Muscle of back (tissue), 13 donors: ENCODE data around the gene CREBL2. TPM values are rescaled to one million over a fixed set of nuclear protein-coding genes. Genes with fewer than 3 reads are reported as not detected.
A peak's percentile ranks its signal among the peaks of the same experiment; 100 is the strongest.
"Not testable (repeated sequence)": the region's sequence is repeated elsewhere in the genome, so short reads cannot be mapped to it uniquely, and the experiment has no call there.

ENCODE experiments used
- DNase-seq, 3 donors: peaks; one replicate each; pipeline versions ENCODE4 v3.0.0 to v3.0.0-alpha.2; 2013
- long read RNA-seq, 9 donors: transcript quantifications; one replicate each; lab custom pipeline, GENCODE V29; 2026
- polyA plus RNA-seq, 10 donors: library from polyadenylated mRNA; unstranded; fragments of 120-200 nt; gene quantifications; one replicate each; pipeline ENCODE4 v1.2.1, GENCODE V29; 2013; ENCODE audit not compliant: insufficient read length in 10 of 10

The CREBL2 gene
- 10 to 100 TPM in 9 of 10 donors, 1 to 10 TPM in 1; 9.8 to 13.7 (median 11.5) TPM for polyA plus RNA-seq
- long read RNA-seq, donor 1, partial matches to known transcripts: 5 of 7 reads
- long read RNA-seq, donor 1, other reads (novel, unspliced or antisense): 0 of 7 reads
- long read RNA-seq, donor 2, partial matches to known transcripts: 0 of 3 reads
- long read RNA-seq, donor 2, other reads (novel, unspliced or antisense): 0 of 3 reads
- long read RNA-seq, donor 3: 0 reads
- long read RNA-seq, donor 4, partial matches to known transcripts: 0 of 2 reads
- long read RNA-seq, donor 4, other reads (novel, unspliced or antisense): 0 of 2 reads
- long read RNA-seq, donor 5, transcript CREBL2-201 (4 exons, 3,754 nt): major isoform, 6 of 6 reads
- long read RNA-seq, donor 5, partial matches to known transcripts: 0 of 6 reads
- long read RNA-seq, donor 5, other reads (novel, unspliced or antisense): 0 of 6 reads
- long read RNA-seq, donor 6, partial matches to known transcripts: 0 of 2 reads
- long read RNA-seq, donor 6, other reads (novel, unspliced or antisense): 0 of 2 reads
- long read RNA-seq, donor 7, partial matches to known transcripts: 0 of 2 reads
- long read RNA-seq, donor 7, other reads (novel, unspliced or antisense): 0 of 2 reads
- long read RNA-seq, donor 8, transcript CREBL2-201 (4 exons, 3,754 nt): major isoform, 5 of 5 reads
- long read RNA-seq, donor 8, partial matches to known transcripts: 0 of 5 reads
- long read RNA-seq, donor 8, other reads (novel, unspliced or antisense): 0 of 5 reads
- long read RNA-seq, donor 9: 0 reads

GRCh38 chr12:12611512-12612306, at the start of gene CREBL2:
Gene CREBL2 (plus strand): TSS chr12:12611876. CDS start chr12:12612173, 297 bp downstream.
- DNase-seq: peak; percentile 96 to 99 (median 96)

DNA sequence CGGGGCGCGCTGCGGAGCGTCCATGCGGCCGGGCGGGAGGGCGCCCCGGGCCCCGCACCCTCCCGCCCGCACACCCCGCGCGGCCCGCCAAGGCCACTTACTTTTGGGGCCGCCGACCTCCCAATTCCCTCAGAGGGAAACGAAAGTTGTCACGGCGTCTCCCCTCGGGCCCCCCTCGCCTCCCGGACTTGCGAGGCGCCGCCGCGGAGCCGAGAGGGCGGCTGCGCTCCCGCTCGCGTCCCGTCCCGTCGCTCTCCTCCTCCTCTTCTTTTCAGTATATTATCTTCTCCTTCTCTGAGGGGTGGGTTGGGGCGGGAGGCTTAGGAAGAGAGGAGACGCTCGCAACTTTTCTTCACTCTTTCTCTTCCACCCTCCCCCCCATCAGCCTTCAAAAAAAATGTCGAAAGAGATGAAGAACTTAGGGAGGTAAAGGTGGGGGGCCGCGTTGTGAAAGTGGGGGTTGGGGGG, 49.6 kb upstream of the CREBL2 start:
- DNase-seq: peak in 2 of 3 donors; percentile 55 to 80

DNA sequence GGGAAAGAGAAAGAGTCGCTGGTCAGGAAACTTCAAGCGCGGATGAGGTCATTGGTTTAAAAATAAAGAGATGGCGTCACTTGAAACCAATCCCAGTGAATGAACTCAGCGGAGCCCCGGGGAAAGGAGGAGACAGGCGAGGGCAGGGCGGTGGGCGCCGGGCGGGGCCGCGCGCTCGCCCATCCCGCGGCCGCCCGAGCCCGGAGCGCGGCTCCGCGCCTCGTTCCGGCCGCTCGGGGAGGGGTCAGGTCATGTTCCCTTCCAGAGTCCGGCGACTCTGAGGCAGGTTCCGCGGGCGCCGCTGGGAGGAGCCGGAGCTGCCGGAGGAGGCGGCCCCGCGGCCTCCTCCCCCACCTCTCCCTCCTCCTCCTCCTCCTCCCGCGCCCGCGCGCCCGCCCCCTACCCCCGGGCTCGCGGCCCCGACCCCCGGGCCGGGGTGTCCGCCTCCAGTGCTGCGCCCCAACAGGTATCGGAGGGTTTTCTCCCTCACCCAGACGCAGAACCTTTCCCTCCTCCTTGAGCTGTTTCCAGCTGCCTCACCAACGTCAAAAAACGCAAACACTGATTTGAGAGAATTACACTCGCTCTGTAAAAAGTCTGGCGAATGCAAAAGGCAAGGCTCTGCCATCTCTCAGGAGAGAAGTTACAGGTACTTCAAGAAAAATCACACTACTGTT, 49.0 kb upstream of the CREBL2 start, which contains the start of gene DUSP16:
Gene DUSP16 (minus strand): TSS at position 279 of the 677 bp plus-strand sequence. CDS start 41,765 bp downstream, outside the sequence.
- DNase-seq: peak; percentile 97 to 98 (median 98)

- DNase-seq: peak; percentile 11 to 64 (median 33)
These were observed 48.3 kb upstream of the CREBL2 start for GRCh38 chr12:12563290-12563928.

DNA sequence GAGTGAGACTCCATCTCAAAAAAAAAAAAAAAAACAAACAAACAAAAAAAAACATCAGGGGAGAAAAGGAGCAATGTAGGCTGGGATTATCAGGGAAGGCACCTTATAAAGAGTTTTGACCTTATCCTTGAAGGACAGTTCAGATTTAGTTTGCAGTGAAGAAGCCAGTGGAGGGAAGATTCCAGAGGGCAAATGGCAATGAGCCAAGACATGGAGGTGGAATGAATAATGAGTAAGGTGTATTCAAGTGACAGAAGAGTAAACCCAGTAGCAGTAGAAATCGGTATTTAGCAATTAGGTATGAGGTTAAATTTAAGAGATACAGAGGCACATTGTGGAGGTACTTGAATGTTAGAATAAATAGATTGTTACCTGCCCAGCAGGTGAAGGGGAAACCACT, 46.8 kb upstream of the CREBL2 start:
- no peak for DNase-seq

DNA sequence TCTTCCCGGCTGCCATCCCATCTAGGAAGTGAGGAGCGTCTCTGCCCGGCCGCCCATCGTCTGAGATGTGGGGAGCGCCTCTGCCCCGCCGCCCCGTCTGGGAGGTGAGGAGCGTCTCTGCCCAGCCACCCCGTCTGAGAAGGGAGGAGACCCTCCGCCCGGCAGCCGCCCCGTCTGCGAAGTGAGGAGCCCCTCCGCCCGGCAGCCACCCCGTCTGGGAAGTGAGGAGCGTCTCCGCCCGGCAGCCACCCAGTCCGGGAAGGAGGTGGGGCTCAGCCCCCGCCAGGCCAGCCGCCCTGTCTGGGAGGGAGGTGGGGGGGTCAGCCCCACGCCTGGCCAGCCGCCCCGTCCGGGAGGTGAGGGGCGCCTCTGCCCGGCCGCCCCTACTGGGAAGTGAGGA, 45.7 kb upstream of the CREBL2 start:
- not testable (repeated sequence) for DNase-seq

- DNase-seq: peak in 1 of 3 donors; percentile 16
These were observed 39.0 kb upstream of the CREBL2 start for GRCh38 chr12:12572659-12573058.

DNA sequence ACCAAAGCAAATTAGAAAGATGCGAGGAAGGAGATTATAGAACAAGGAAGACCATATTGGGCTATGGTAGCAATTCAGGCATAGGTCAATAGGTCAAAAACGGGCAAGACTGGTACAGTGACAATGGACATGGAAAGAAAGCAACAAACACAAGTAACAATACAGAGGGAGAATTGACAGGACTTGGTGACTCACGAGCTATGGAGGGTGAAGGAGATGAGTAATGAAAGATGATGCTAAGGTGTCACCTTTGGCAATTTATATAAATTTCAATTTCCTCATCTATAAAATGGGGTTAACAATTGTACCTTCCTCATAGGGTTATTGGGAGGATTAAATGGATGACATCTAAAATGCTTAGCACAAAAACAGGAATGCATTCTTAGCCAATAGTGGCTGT, 33.9 kb upstream of the CREBL2 start:
- no peak for DNase-seq

- not testable (repeated sequence) for DNase-seq
These were observed 31.0 kb upstream of the CREBL2 start for GRCh38 chr12:12580716-12581115.

- DNase-seq: no peak
These were observed 29.3 kb upstream of the CREBL2 start for GRCh38 chr12:12582193-12582881.

DNA sequence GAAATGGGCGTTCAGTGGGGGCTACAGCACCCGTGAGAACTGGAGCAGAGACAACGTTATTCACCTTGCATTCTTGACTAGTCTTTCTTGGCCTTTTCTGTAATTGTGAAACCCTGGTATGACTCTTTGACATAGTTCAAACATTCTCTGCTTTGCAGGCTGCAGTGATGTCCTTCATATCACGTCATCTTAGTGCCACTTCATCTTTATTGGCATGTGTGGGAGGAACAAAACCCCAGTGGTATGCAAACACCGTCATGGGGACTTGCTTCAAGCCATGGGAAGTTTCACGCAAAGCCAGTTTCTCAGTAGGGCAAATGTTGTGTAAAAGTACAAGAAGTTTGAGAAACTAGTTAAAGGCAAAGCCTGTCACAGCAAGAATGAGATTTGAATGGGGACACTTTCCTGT, 28.8 kb upstream of the CREBL2 start:
- no peak for DNase-seq

- DNase-seq: no peak
These were observed 28.0 kb upstream of the CREBL2 start for GRCh38 chr12:12583510-12584178.

- DNase-seq: no peak
These were observed 26.4 kb upstream of the CREBL2 start for GRCh38 chr12:12585115-12585863.

DNA sequence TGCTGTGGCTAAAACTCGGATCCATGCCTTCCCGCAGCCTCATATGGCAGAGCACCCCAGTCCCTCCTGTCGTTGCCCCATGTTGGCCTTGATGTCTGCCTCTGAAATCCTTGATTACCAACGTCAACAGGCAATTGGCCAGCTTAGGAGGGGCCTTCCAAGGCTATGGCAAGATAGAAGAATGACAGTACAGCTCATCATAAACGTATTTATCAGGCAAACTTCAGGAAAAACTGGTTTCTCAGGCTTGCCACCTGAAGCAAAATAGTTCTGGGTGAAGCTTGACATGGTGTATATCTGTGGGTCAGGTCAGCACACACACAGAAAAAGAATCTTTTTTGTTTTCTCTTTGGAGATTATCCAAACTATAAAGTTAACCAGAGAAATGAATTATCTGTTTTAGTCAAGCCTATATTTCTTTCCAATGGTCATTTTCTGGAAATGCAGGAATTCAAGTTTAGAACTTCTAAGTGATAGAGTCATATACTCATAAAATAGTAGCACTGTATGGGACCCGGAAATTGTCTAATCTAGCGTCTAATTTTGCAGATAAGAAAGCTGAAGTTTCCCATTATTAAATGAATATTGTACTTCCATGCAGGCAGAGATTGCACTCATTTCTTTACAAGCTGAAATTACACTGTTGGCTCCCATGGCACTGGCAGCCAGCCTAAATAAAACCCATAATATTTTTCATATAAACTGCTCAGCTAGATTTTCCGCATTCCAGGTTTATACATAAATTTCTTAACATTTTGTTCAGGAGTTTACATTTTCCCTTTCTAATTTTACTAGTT, 24.6 kb upstream of the CREBL2 start:
- DNase-seq: no peak

- DNase-seq: no peak
These were observed 23.8 kb upstream of the CREBL2 start for GRCh38 chr12:12587878-12588277.

GRCh38 chr12:12588436-12588835, 23.2 kb upstream of the CREBL2 start:
- DNase-seq: not testable (repeated sequence)

GRCh38 chr12:12590961-12591360, 20.7 kb upstream of the CREBL2 start:
- DNase-seq: no peak

GRCh38 chr12:12592930-12593329, 18.7 kb upstream of the CREBL2 start:
- no peak for DNase-seq
